Skeletal muscle satellite cell (primary cell): ENCODE data around the gene GDF7.

Experiments
- H3K27me3 ChIP-seq: 2 replicates; pipeline ENCODE4 v1.7.0; 2013; ENCODE audit warnings: low read length; ENCODE audit not compliant: control insufficient read depth, insufficient read depth
- H3K36me3 ChIP-seq: 2 replicates; pipeline ENCODE4 v1.7.0; 2013; ENCODE audit warnings: mild to moderate bottlenecking, control low read depth, low read length; ENCODE audit not compliant: insufficient read depth
- H3K4me1 ChIP-seq: 2 replicates; pipeline ENCODE4 v1.7.0; 2013; ENCODE audit warnings: low read length; ENCODE audit not compliant: control insufficient read depth, insufficient read depth
- H3K4me2 ChIP-seq: 2 replicates; pipeline ENCODE4 v1.7.0; 2013; ENCODE audit warnings: mild to moderate bottlenecking, low read length
- H3K4me3 ChIP-seq: 2 replicates; pipeline ENCODE4 v1.7.0; 2013; ENCODE audit warnings: low read length
- H3K9ac ChIP-seq: 2 replicates; pipeline ENCODE4 v1.7.0; 2013; ENCODE audit warnings: mild to moderate bottlenecking, low read depth, low read length, moderate library complexity
- H3K9me3 ChIP-seq: replicated peaks from 2 replicates; pipeline ENCODE4 v1.7.0; 2013; ENCODE audit warnings: mild to moderate bottlenecking, control low read depth, low read length

Gene GDF7

DNA sequence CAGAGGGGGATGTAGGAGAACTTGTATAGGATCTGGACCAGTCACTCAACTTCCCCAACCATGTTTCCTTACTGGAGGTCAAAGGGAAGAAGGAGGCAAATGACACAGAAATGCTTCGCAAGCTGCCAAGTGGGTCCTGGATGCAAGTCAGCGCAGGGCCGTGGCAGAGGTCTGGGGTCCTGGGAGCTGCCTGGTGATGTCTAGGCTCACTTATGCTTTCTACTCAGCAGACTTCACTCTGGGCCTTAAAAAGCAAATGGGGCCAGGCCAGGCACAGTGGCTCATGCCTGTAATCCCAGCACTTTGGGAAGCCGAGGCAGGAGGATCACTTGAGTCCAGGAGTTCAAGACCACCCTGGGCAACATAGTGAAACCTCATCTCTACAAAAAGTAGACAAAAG is 36.0 kb upstream of the GDF7 start:
- Histone ChIP-seq H3K4me2 (no peak overlapping the region), H3K4me3 (no peak overlapping the region), H3K9me3 (no peaks in the 10 kb centered on the region), H3K27me3 (no peaks in the 10 kb centered on the region), H3K4me1 (peaks cover 22% of the 10 kb centered on the region), H3K9ac (no peak overlapping the region), H3K36me3 (no peaks in the 10 kb centered on the region)

DNA sequence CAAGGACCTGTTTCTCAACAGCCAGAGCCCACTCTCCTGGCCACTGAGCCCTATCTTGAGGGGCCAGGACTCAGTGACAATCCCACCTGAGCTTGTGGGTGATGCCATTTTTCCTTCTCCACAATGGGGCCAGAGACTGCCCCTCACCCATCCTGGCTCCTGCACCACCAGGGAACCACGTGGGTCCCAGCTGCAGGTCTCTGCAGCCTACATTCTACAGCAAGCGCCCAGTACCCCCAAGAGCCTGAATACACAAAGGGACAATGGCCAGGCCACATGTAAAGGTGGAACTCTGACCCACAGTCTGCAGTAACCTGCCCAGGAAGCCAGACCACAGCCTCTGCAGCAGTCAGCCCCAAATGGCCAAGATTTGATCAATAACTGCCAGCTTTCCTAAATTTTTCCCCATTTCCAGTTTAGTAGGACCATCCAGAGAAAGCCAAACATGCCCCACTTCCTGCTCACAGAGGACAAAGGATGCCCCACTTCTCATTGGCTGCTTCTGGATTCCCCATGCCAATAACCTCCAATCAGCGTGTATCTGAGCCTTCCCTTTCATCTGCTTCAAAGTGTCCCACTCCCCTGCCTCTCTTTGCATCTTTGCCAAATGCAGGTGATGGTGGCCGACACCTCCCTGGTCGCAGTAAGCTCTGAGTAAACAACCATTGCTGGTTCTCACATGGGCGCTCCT is 35.2 kb upstream of the GDF7 start:
- Histone ChIP-seq H3K36me3 (no peaks in the 10 kb centered on the region), H3K4me1 (peaks cover 22% of the 10 kb centered on the region)

DNA sequence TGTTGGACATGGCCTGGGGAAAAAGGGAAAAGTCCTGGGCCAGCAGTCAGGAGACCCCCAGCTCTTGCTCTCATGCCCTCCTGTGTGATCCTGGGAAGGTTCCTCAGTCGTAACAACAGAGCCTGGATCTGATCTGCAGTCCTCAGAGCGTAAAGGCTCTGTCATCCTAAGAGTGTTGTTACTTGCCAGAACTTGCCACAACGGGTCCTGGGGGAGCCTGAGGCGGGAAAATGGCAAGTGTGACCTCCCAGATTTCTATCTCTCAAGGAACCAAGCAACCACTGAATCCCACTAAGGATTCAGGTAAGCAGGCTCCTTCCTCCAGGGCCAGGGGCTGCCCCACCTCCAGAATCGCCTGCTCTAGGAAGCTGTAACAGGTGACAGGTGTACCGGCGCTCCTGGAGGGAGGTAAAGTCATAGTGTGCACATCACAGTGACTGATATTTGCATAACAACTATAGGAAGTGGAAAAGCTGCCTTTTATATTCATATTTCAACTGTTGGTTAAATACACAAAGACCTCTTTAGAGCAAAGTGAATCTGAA is 34.4 kb upstream of the GDF7 start:
- no peaks in the 10 kb centered on the region for H3K27me3 ChIP-seq
- peaks cover 22% of the 10 kb centered on the region for H3K4me1 ChIP-seq
- H3K4me2 ChIP-seq = no peak overlapping the region
- no peak overlapping the region for H3K9ac ChIP-seq
- no peaks in the 10 kb centered on the region for H3K36me3 ChIP-seq
- H3K4me3 ChIP-seq = no peak overlapping the region
- H3K9me3 ChIP-seq = no peaks in the 10 kb centered on the region

More for the DNA sequence above, 35.2 kb upstream of the GDF7 start:
- no peaks in the 10 kb centered on the region for H3K9me3 ChIP-seq
- H3K4me3 ChIP-seq = no peak overlapping the region
- H3K27me3 ChIP-seq = no peaks in the 10 kb centered on the region
- no peak overlapping the region for H3K4me2 ChIP-seq
- H3K9ac ChIP-seq = no peak overlapping the region

DNA sequence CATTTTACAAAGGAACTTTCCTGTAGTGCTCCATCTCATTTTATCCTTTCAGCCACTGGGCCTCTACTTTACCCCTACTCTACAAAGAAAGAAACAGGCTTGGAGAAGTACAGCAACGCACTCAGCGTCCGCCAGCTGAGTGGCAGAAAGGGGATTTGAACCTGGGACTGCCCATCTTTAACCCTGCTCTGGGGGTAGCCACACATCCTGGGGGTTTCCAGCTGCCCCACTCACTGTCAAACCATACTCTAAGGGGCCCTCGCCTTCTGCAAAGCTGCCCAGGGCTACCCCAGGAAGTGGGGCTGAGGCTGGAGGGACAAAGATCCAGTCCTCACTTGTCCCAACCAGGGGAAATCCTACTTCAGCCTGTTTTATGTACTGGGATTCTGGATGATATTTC is 33.9 kb upstream of the GDF7 start:
- H3K4me3 ChIP-seq = no peak overlapping the region
- no peaks in the 10 kb centered on the region for H3K9me3 ChIP-seq
- no peak overlapping the region for H3K4me2 ChIP-seq
- H3K9ac ChIP-seq = no peak overlapping the region
- no peaks in the 10 kb centered on the region for H3K27me3 ChIP-seq
- no peaks in the 10 kb centered on the region for H3K36me3 ChIP-seq
- H3K4me1 ChIP-seq = peaks cover 22% of the 10 kb centered on the region

DNA sequence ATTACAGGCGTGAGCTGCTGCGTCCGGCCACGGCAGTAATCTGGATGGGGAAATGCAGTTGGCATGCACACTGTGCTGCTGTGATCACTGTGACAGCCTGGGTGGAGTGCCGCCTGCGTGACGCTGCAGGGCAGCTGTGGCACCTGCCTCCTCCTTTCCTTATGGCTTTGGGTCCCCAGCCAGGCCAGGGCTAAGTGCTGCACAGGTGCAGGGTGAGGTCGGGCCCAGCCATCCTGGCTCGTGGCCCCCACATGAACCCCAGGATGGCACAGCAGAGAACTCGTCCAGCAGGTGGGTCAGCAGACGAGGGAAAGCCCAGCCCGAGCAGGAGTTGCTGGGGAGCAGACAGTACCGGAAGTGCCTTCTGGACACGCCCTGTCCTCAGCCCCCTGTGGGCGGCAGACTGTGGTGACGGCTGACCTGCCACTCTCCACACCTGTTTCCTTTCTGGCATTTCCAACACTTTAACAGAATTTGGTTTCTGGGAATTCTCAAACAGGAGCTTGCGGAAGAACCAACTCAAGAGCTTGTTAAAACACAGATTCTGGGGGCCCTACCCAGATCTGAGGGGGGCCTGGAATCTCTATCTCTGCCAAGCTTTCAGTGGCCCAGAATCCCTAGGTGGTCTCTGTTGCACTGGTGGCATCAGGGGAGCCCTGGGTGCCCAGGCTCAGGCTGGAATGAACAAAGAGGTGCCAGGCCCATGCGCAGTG is 33.0 kb upstream of the GDF7 start:
- Histone ChIP-seq H3K4me2 (peak overlapping the region; percentile 36), H3K9me3 (no peaks in the 10 kb centered on the region), H3K4me3 (no peak overlapping the region), H3K4me1 (peaks cover 22% of the 10 kb centered on the region), H3K36me3 (no peaks in the 10 kb centered on the region), H3K9ac (peak overlapping the region; percentile 30), H3K27me3 (no peaks in the 10 kb centered on the region)

DNA sequence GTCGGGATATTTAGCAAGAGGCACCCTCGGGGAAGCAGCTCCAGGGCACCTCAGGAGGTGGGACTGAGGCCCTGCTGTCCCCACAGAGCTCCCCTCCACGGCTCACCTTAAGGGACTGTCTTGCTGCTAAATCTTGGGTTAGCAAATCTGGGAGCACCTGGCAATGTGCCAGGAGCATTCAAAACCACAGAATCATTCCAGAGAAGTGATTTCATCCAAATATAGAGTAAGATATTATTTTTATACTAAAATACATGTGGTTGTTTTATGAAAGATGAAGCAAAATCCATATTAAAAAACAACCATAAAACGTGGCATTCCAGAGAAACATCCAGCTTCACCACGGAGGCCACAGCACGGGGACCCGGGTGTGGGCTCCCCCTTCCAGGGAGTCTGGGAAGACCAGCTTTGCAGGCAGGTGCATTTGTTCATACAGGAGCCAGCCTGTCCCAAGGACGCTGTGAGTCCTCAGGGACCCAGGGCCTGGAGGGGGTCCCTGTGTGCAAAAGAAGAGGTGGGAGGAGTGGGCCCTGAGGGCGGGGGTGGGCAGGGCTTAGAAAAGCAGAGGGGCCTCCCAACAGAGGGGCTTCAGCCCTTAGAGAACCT is 32.3 kb upstream of the GDF7 start:
- H3K27me3 ChIP-seq = no peaks in the 10 kb centered on the region
- no peaks in the 10 kb centered on the region for H3K9me3 ChIP-seq
- H3K4me3 ChIP-seq = no peak overlapping the region
- H3K9ac ChIP-seq = peak overlapping the region; percentile 30
- peaks cover under 1% of the 10 kb centered on the region for H3K36me3 ChIP-seq
- peaks cover 22% of the 10 kb centered on the region for H3K4me1 ChIP-seq
- H3K4me2 ChIP-seq = peak overlapping the region; percentile 36

DNA sequence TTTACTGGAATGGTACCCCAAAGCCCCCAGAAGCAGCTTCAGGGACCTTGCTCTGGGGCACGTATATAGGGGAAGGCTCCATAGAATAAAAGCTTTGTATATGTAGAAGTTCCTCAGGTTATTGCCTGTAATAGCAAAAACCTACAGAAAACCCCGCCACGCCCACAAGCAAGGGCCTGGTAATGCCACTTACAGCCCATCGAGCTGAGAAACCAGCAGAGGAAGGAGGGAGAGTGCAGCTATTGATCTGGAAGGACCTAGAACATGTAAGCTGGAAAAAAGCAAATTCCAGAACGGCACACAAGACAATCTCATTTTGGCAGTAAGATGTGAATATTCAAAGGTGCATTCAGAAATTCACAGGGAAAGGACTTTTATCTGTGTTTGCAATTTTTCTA is 31.8 kb upstream of the GDF7 start:
- Histone ChIP-seq H3K36me3 (peaks cover 4% of the 10 kb centered on the region), H3K9ac (peak overlapping the region; percentile 22), H3K4me1 (peaks cover 22% of the 10 kb centered on the region)

DNA sequence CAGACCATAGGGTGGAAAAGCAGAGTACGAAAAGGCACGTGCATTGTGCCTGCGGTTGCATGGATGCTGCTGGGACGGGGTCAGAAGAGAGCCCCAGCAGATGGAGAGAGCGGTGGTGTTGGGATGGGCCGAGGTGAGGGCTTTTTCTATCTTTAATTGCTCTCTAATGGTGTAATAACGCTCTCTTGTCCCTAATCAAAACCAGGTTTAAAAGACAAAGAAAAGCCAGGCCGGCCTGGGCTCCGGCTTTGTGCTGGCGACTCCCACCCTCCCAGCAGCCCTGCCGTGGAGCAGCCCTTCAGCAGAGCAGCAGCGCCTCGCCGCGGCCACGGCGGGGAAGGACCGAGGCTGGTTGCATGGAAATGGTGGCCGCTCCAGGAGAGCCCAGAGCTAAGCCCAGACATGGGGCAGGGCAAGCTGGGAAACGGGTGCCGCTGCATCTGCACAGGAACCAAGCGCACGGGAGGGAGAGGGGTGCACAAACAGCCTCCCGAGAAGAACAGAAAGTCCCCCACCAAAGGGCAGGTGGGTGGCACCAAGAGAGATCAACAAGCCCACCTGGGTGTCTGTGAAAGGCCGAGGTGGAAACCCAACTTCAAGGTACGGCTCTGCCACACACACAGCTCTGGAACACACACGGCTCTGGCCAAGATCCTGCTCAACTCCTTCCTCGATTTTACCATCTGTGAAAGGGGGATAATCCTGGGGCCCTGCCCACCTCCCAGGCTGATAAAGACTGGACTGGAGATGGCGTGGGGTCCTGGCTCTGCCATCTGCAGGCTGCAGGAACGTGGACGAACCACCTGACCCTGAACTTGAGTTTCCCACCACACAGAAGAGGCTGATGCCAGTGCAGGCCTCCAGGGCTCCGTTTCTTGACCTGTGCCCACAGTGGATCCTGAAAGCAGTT is 31.0 kb upstream of the GDF7 start:
- Histone ChIP-seq H3K27me3 (no peaks in the 10 kb centered on the region), H3K4me3 (no peak overlapping the region), H3K4me2 (no peak overlapping the region), H3K4me1 (peaks cover 22% of the 10 kb centered on the region), H3K9me3 (no peaks in the 10 kb centered on the region), H3K9ac (peak overlapping the region; percentile 20), H3K36me3 (peaks cover 11% of the 10 kb centered on the region)

More for the DNA sequence above, 31.8 kb upstream of the GDF7 start:
- no peak overlapping the region for H3K4me2 ChIP-seq
- no peaks in the 10 kb centered on the region for H3K9me3 ChIP-seq
- no peak overlapping the region for H3K4me3 ChIP-seq
- no peaks in the 10 kb centered on the region for H3K27me3 ChIP-seq

DNA sequence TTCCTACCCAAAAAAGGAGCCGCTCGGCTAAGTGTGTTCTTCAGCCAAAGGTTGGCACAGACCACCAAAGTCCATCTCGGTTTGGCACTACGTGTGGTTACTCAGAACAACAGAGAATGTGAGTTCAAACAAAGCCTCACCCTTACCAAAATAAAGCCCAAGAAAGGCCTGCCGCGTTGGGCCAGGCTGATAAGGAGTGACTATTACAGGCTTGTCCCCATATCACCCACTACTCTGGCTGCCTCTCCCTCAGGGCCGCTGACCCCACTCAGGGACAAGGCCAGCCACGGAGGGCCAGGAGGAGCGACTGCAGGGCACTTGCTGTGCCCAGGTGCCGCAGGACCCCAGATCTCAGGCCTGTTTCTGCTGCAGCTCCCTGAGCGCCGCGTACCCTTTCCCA is 29.8 kb upstream of the GDF7 start:
- Histone ChIP-seq H3K4me2 (no peak overlapping the region), H3K36me3 (peaks cover 11% of the 10 kb centered on the region), H3K9ac (no peak overlapping the region), H3K9me3 (no peaks in the 10 kb centered on the region), H3K4me1 (peaks cover 33% of the 10 kb centered on the region), H3K4me3 (no peak overlapping the region), H3K27me3 (no peaks in the 10 kb centered on the region)

DNA sequence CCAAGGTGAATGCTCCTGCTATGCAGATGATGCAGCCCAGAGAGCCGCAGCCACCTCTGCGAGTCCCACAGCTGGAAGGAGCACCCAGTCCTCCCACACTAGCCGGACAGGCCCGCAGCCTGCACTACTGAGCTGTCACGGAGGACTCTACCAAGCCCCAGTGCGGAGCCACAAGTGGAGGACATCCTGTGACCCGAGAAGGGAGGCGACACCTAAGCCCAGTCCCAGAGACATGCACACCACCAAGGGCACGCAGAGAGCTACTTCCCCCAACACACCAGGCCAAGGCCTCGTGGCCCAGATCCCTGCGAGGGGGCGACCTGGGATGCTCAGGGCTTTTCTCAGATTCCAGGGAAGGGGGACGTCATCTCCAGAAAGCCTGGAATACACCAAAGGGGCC is 28.9 kb upstream of the GDF7 start:
- H3K9ac ChIP-seq = no peak overlapping the region
- H3K4me1 ChIP-seq = peaks cover 38% of the 10 kb centered on the region
- H3K36me3 ChIP-seq = peaks cover 11% of the 10 kb centered on the region

More for the DNA sequence above, 28.9 kb upstream of the GDF7 start:
- Histone ChIP-seq H3K4me2 (no peak overlapping the region), H3K27me3 (no peaks in the 10 kb centered on the region), H3K9me3 (no peaks in the 10 kb centered on the region), H3K4me3 (no peak overlapping the region)
